ENCODE measurements around the gene NFYB. TPM values are rescaled to one million over a fixed set of nuclear protein-coding genes. Genes with fewer than 3 reads are reported as not detected.

Gene NFYB
- polyA plus RNA-seq, 1 of the 3 experiments (the other 2 are of a cell fraction): 11.0 TPM

DNA sequence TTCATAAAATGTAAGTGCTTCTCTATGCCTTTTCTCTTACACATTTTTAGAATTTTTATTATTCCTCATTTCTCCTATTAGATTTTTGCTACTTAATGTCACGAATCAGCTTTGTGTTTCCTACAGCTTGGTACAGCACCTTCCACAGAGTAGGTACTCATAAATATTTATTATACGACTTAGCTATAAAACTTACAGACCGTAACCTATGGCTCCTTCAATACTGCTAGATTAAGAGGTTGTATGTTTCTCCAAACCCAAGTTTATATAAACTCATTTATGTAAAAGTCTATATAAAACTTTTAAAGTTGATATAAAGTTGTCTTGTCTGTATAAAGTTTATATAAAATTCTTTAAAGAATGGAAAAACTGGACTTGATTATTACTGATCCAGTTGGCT is 11.5 kb downstream of the NFYB start:
- no peak overlapping the region for H3K4me2 ChIP-seq
- DNase-seq: no peak
- no peaks in the 10 kb centered on the region for H4K20me1 ChIP-seq (ENCODE audit: insufficient read depth)
- no peak overlapping the region for H2AFZ ChIP-seq (ENCODE audit: low read depth)
- no peaks in the 10 kb centered on the region for H3K9me2 ChIP-seq
- ChIA-PET CTCF (interaction anchor here (1.1 to 2.3 kb wide), 3 partner anchors 18 to 248 kb away, joined by 3 to 9 read pairs (median 4); no protein-coding TSS in a partner anchor), POLR2A (no interaction called here)
- no peak overlapping the region for H3K9ac ChIP-seq
- 96% methylated on average over 3 of the region's 3 CpGs for WGBS (ENCODE audit: low lambda C conversion rate)
- H3K9me3 ChIP-seq: no peaks in the 10 kb centered on the region
- H3F3A ChIP-seq (replicated peaks; ENCODE audit: insufficient read depth): peaks cover 14% of the 10 kb centered on the region
- no peaks in the 10 kb centered on the region for H3K27me3 ChIP-seq (ENCODE audit: insufficient read depth)
- peaks cover 25% of the 10 kb centered on the region for H3K79me2 ChIP-seq (ENCODE audit: insufficient read depth)
- TF ChIP-seq MEF2A (IDR thresholded peaks at IDR 0.05; ENCODE audit: borderline replicate concordance, low read depth) (no peak), JUND (IDR thresholded peaks at IDR 0.05) (no peak), NFIC (IDR thresholded peaks at IDR 0.05; ENCODE audit: borderline replicate concordance) (no peak), ELF1 (IDR thresholded peaks at IDR 0.05) (no peak), GABPA (IDR thresholded peaks at IDR 0.05; ENCODE audit: low read depth) (no peak), RFX5 (IDR thresholded peaks at IDR 0.05; ENCODE audit: low read length) (no peak), TCF12 (IDR thresholded peaks at IDR 0.05) (no peak), RAD21 (IDR thresholded peaks at IDR 0.05; ENCODE audit: low read length) (no peak), RCOR1 (IDR thresholded peaks at IDR 0.05; ENCODE audit: low read length) (no peak), POLR2AphosphoS5 (IDR thresholded peaks at IDR 0.05; ENCODE audit: low read depth, low read length) (no peak), RXRA (IDR thresholded peaks at IDR 0.05; ENCODE audit: borderline replicate concordance, low read depth) (no peak), NRF1 (IDR thresholded peaks at IDR 0.05; ENCODE audit: low read depth, low read length) (no peak), TEAD4 (IDR thresholded peaks at IDR 0.05; ENCODE audit: borderline replicate concordance, insufficient read depth) (no peak), FOXJ3 (CRISPR knock-in tag; IDR thresholded peaks at IDR 0.05) (no peak)
- TF ChIP-seq, protein P1, sequence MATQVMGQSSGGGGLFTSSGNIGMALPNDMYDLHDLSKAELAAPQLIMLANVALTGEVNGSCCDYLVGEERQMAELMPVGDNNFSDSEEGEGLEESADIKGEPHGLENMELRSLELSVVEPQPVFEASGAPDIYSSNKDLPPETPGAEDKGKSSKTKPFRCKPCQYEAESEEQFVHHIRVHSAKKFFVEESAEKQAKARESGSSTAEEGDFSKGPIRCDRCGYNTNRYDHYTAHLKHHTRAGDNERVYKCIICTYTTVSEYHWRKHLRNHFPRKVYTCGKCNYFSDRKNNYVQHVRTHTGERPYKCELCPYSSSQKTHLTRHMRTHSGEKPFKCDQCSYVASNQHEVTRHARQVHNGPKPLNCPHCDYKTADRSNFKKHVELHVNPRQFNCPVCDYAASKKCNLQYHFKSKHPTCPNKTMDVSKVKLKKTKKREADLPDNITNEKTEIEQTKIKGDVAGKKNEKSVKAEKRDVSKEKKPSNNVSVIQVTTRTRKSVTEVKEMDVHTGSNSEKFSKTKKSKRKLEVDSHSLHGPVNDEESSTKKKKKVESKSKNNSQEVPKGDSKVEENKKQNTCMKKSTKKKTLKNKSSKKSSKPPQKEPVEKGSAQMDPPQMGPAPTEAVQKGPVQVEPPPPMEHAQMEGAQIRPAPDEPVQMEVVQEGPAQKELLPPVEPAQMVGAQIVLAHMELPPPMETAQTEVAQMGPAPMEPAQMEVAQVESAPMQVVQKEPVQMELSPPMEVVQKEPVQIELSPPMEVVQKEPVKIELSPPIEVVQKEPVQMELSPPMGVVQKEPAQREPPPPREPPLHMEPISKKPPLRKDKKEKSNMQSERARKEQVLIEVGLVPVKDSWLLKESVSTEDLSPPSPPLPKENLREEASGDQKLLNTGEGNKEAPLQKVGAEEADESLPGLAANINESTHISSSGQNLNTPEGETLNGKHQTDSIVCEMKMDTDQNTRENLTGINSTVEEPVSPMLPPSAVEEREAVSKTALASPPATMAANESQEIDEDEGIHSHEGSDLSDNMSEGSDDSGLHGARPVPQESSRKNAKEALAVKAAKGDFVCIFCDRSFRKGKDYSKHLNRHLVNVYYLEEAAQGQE (IDR thresholded peaks at IDR 0.05; ENCODE audit: low read depth, low read length): no peak
- TF ChIP-seq, protein P2, sequence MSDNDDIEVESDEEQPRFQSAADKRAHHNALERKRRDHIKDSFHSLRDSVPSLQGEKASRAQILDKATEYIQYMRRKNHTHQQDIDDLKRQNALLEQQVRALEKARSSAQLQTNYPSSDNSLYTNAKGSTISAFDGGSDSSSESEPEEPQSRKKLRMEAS (IDR thresholded peaks at IDR 0.05; ENCODE audit: low read depth): no peak
- TF ChIP-seq, protein P3, sequence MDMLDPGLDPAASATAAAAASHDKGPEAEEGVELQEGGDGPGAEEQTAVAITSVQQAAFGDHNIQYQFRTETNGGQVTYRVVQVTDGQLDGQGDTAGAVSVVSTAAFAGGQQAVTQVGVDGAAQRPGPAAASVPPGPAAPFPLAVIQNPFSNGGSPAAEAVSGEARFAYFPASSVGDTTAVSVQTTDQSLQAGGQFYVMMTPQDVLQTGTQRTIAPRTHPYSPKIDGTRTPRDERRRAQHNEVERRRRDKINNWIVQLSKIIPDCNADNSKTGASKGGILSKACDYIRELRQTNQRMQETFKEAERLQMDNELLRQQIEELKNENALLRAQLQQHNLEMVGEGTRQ (IDR thresholded peaks at IDR 0.05; ENCODE audit: borderline replicate concordance, low read depth, low read length): no peak
- TF ChIP-seq, protein P4, sequence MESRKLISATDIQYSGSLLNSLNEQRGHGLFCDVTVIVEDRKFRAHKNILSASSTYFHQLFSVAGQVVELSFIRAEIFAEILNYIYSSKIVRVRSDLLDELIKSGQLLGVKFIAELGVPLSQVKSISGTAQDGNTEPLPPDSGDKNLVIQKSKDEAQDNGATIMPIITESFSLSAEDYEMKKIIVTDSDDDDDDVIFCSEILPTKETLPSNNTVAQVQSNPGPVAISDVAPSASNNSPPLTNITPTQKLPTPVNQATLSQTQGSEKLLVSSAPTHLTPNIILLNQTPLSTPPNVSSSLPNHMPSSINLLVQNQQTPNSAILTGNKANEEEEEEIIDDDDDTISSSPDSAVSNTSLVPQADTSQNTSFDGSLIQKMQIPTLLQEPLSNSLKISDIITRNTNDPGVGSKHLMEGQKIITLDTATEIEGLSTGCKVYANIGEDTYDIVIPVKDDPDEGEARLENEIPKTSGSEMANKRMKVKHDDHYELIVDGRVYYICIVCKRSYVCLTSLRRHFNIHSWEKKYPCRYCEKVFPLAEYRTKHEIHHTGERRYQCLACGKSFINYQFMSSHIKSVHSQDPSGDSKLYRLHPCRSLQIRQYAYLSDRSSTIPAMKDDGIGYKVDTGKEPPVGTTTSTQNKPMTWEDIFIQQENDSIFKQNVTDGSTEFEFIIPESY (IDR thresholded peaks at IDR 0.05; ENCODE audit: borderline replicate concordance, low read depth): no peak
- TF ChIP-seq, protein P5, sequence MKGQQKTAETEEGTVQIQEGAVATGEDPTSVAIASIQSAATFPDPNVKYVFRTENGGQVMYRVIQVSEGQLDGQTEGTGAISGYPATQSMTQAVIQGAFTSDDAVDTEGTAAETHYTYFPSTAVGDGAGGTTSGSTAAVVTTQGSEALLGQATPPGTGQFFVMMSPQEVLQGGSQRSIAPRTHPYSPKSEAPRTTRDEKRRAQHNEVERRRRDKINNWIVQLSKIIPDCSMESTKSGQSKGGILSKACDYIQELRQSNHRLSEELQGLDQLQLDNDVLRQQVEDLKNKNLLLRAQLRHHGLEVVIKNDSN (IDR thresholded peaks at IDR 0.05; ENCODE audit: borderline replicate concordance, low read depth): no peak
- peaks cover 58 to 71% of the 10 kb centered on the region in 2 experiments for H3K36me3 ChIP-seq (replicated peaks in 1 of 2; ENCODE audit: control insufficient read depth in 1 of 2, insufficient read depth in 2 of 2, low read length in 1 of 2)
- H3K4me1 ChIP-seq (ENCODE audit: control insufficient read depth in 1 of 2, insufficient read depth in 2 of 2, low read depth in 1 of 2, low read length in 1 of 2): peaks cover 8 to 13% of the 10 kb centered on the region in 2 experiments; a peak in 3 of 4 replicates
- no peak overlapping the region for H3K4me3 ChIP-seq (ENCODE audit: low read depth in 2 of 2, low read length in 1 of 2)
- no peak overlapping the region for H3K27ac ChIP-seq (ENCODE audit: low read depth in 2 of 2, low read length in 1 of 2)

Measured in SK-N-SH (cell line).